Tibial nerve (tissue), 4 donors: ENCODE measurements around the gene CENPX. TPM values are rescaled to one million over a fixed set of nuclear protein-coding genes. Genes with fewer than 3 reads are reported as not detected.

Source experiments
- DNase-seq, 2 donors: peaks; one replicate each; pipeline ENCODE4 v3.0.0-alpha.2; 2019; ENCODE audit warnings: low spot score in 2 of 2
- H3K27ac ChIP-seq, 4 donors: fragments of 200-600 bp; sonication (generic) in 3 of 4; one replicate each; pipeline ENCODE4 v1.5.1; 2017 to 2019; ENCODE audit warnings: mild to moderate bottlenecking in 1 of 4
- H3K27me3 ChIP-seq, 2 donors: fragments of 200-600 bp; sonication (generic) in 1 of 2; one replicate each; pipeline versions ENCODE4 v1.5.1 to v1.6.0; 2017 to 2019
- H3K36me3 ChIP-seq, 3 donors: fragments of 200-600 bp; sonication (generic); one replicate each; pipeline ENCODE4 v1.5.1; 2018 to 2019
- H3K4me1 ChIP-seq, 4 donors: fragments of 200-600 bp; sonication (generic) in 3 of 4; one replicate each; pipeline ENCODE4 v1.5.1; 2017 to 2019
- H3K4me3 ChIP-seq, 4 donors: fragments of 200-600 bp; sonication (generic) in 3 of 4; one replicate each; pipeline ENCODE4 v1.5.1; 2017 to 2019; ENCODE audit warnings: mild to moderate bottlenecking in 1 of 4, moderate library complexity in 1 of 4
- H3K9me3 ChIP-seq, 4 donors: fragments of 200-600 bp; sonication (generic) in 3 of 4; one replicate each; pipeline ENCODE4 v1.5.1; 2017 to 2019
- CTCF ChIP-seq, 5 experiments: fragments of 200-600 bp in 3 of 5; fragments of 450-650 bp in 2 of 5; sonication (generic) in 3 of 5; IDR thresholded peaks; one replicate each; pipeline ENCODE4 v1.5.1; 2016 to 2019; ENCODE audit warnings: antibody characterized with exemption in 5 of 5, mild to moderate bottlenecking in 3 of 5, moderate library complexity in 2 of 5
- EP300 ChIP-seq, 2 donors: sonication (generic); formaldehyde crosslinking; IDR thresholded peaks; one replicate each; pipeline ENCODE4 v1.6.1; 2017; ENCODE audit warnings: antibody characterized with exemption in 2 of 2, mild to moderate bottlenecking in 1 of 2
- POLR2A ChIP-seq, 2 donors: fragments of 450-650 bp; IDR thresholded peaks; one replicate each; pipeline ENCODE4 v1.6.1; 2017; ENCODE audit warnings: antibody characterized with exemption in 2 of 2, mild to moderate bottlenecking in 2 of 2, moderate library complexity in 2 of 2
- WGBS, 2 donors: methylation state at CpG; one replicate each; pipeline ENCODE4 v1.1.5; 2018; 5-methylcytosine and 5-hydroxymethylcytosine counted together
- total RNA-seq, 4 donors: library from RNA; depleted of rRNA; stranded (reverse); fragments of >200 nt; gene quantifications; one replicate each; pipeline ENCODE4 v1.1.0, GENCODE V29; 2016

The CENPX gene
- total RNA-seq, 4 donors from 2014 or later: 69.9 to 143 (median 78.0) TPM

- H3K9me3 ChIP-seq: no peaks in the 10 kb centered on the region
- peaks cover 0 to 49% (median 24%) of the 10 kb centered on the region in 4 donors for H3K4me1 ChIP-seq
- peaks cover 0 to 12% of the 10 kb centered on the region in 2 donors for H3K27me3 ChIP-seq
- TF ChIP-seq POLR2A (IDR thresholded peaks at IDR 0.05): no peak
- TF ChIP-seq EP300 (IDR thresholded peaks at IDR 0.05): no peak
- no peak for TF ChIP-seq CTCF (IDR thresholded peaks at IDR 0.05)
- peaks cover 0 to 35% (median 0%) of the 10 kb centered on the region in 3 donors for H3K36me3 ChIP-seq
- no peak overlapping the region for H3K4me3 ChIP-seq
- DNase-seq: no peak
- H3K27ac ChIP-seq: no peak overlapping the region
- 95 to 98% methylated on average over 13 of the region's 13 CpGs for WGBS, 2 donors
Observed at GRCh38 chr17:82028246-82028645, 5.6 kb upstream of the CENPX start.

- Histone ChIP-seq H3K4me3 (no peak overlapping the region), H3K4me1 (peaks cover 0 to 50% (median 25%) of the 10 kb centered on the region in 4 donors), H3K9me3 (no peaks in the 10 kb centered on the region), H3K36me3 (peaks cover 0 to 35% (median 0%) of the 10 kb centered on the region in 3 donors), H3K27me3 (no peaks in the 10 kb centered on the region), H3K27ac (no peak overlapping the region)
- WGBS, 2 donors: 89 to 91% methylated on average over 25 of the region's 25 CpGs
- TF ChIP-seq EP300 (IDR thresholded peaks at IDR 0.05) (no peak), CTCF (IDR thresholded peaks at IDR 0.05) (no peak), POLR2A (IDR thresholded peaks at IDR 0.05) (no peak)
- DNase-seq: no peak
Observed at GRCh38 chr17:82025401-82026107, 2.9 kb upstream of the CENPX start.

GRCh38 chr17:82024859-82025258 is 2.2 kb upstream of the CENPX start:
- no peak for DNase-seq
- no peaks in the 10 kb centered on the region for H3K9me3 ChIP-seq
- 93 to 96% methylated on average over 13 to 15 of the region's 17 CpGs for WGBS, 2 donors
- no peak overlapping the region for H3K27ac ChIP-seq
- peaks cover 0 to 35% (median 0%) of the 10 kb centered on the region in 3 donors for H3K36me3 ChIP-seq
- H3K4me1 ChIP-seq: peaks cover 0 to 51% (median 21%) of the 10 kb centered on the region in 4 donors
- no peaks in the 10 kb centered on the region for H3K27me3 ChIP-seq
- H3K4me3 ChIP-seq: no peak overlapping the region
- no peak for TF ChIP-seq POLR2A (IDR thresholded peaks at IDR 0.05)
- TF ChIP-seq EP300 (IDR thresholded peaks at IDR 0.05): no peak
- no peak for TF ChIP-seq CTCF (IDR thresholded peaks at IDR 0.05)

- 4 to 13% methylated on average over 3 to 36 of the region's 55 CpGs for WGBS, 2 donors
- H3K4me3 ChIP-seq: peak overlapping the region; percentile 73 to 99 (median 76)
- TF ChIP-seq POLR2A (IDR thresholded peaks at IDR 0.05): no peak
- no peak for TF ChIP-seq CTCF (IDR thresholded peaks at IDR 0.05)
- TF ChIP-seq EP300 (IDR thresholded peaks at IDR 0.05): no peak
- no peak for DNase-seq
- peaks cover 0 to 56% (median 21%) of the 10 kb centered on the region in 4 donors for H3K4me1 ChIP-seq
- peak overlapping the region in 2 of 4 donors; percentile 52 to 70 for H3K27ac ChIP-seq
- H3K9me3 ChIP-seq: no peaks in the 10 kb centered on the region
- H3K36me3 ChIP-seq: peaks cover 0 to 36% (median 0%) of the 10 kb centered on the region in 3 donors
- H3K27me3 ChIP-seq: no peaks in the 10 kb centered on the region
Observed at GRCh38 chr17:82023447-82024241, 966 bp upstream of the CENPX start.
